Endothelial cell of umbilical vein (primary cell): ENCODE results near the gene HNRNPA2B1. TPM values are rescaled to one million over a fixed set of nuclear protein-coding genes. Genes with fewer than 3 reads are reported as not detected.
A peak's percentile ranks its signal among the peaks of the same experiment; 100 is the strongest.

Source experiments
- BruUV-seq: library from RNA; stranded (reverse); fragments of 400-500 nt; replicated peaks from 2 replicates; lab custom pipeline; 2021; lab: Mats Ljungman, UMichigan
- CTCF ChIA-PET: fragments of 300-600, 350-600 bp; sonication (Branson Sonifier 250); formaldehyde crosslinking; loops from one replicate; lab custom pipeline; 2021; ENCODE audit warnings: antibody characterized with exemption, inconsistent platforms; lab: Charles Lee
- POLR2A ChIA-PET: fragments of 300-600, 350-600 bp; sonication (Branson Sonifier 250); formaldehyde crosslinking; loops from one replicate; lab custom pipeline; 2021; ENCODE audit warnings: antibody characterized with exemption, inconsistent platforms; lab: Charles Lee
- DNase-seq: peaks from one replicate; pipeline ENCODE4 v3.0.0-alpha.2; 2011; ENCODE audit warnings: low read depth, low spot score
- FAIRE-seq: peaks from 2 replicates; lab custom pipeline; 2011; peaks lifted over from hg19 to GRCh38; lab: Jason Lieb, UNC
- H2AFZ ChIP-seq: 2 replicates; pipeline ENCODE4 v1.6.0; 2012; ENCODE audit warnings: low read depth, low read length, control low read depth, inconsistent platforms
- H3K27ac ChIP-seq: 2 replicates; pipeline ENCODE4 v1.5.1; 2011; ENCODE audit warnings: low read depth, mild to moderate bottlenecking, control low read depth, low read length, moderate library complexity; ENCODE audit not compliant: insufficient read depth
- H3K27me3 ChIP-seq, 2 experiments: 2 replicates each; pipeline versions ENCODE4 v1.6.0 to v1.6.1; 2011; ENCODE audit warnings: low read length in 2 of 2, mixed read lengths in 1 of 2; ENCODE audit not compliant: control insufficient read depth in 2 of 2, insufficient read depth in 2 of 2
- H3K36me3 ChIP-seq, 2 experiments: 2 replicates in 1 of 2; 3 replicates in 1 of 2; pipeline ENCODE4 v1.5.1; 2011; ENCODE audit warnings: low read length in 2 of 2, mild to moderate bottlenecking in 1 of 2, moderate library complexity in 1 of 2; ENCODE audit not compliant: control insufficient read depth in 2 of 2, insufficient read depth in 2 of 2; ENCODE audit errors: extremely low read depth in 1 of 2
- H3K4me1 ChIP-seq: 3 replicates; pipeline ENCODE4 v1.5.1; 2011; ENCODE audit warnings: mild to moderate bottlenecking, low read length; ENCODE audit not compliant: control insufficient read depth, insufficient read depth; ENCODE audit errors: extremely low read depth
- H3K4me2 ChIP-seq: 2 replicates; pipeline ENCODE4 v1.6.1; 2011; ENCODE audit warnings: low read length, control low read depth, mixed read lengths; ENCODE audit not compliant: insufficient read depth
- H3K4me3 ChIP-seq, 3 experiments: fragments of 200-600 bp in 1 of 3; sonication (generic), shearing (Covaris generic) in 1 of 3; replicated peaks in 1 of 3; 2 replicates each; pipeline ENCODE4 v1.5.1; 2011 to 2016; ENCODE audit warnings: control low read depth in 3 of 3, low read length in 3 of 3, mild to moderate bottlenecking in 2 of 3, inconsistent platforms in 1 of 3, low read depth in 1 of 3, moderate library complexity in 1 of 3; ENCODE audit not compliant: insufficient read depth in 1 of 3
- H3K79me2 ChIP-seq: 2 replicates; pipeline ENCODE4 v1.6.0; 2012; ENCODE audit warnings: low read length, inconsistent platforms; ENCODE audit not compliant: control insufficient read depth, insufficient read depth
- H3K9ac ChIP-seq: replicated peaks from 2 replicates; pipeline ENCODE3; 2011; ENCODE audit warnings: low read length, control low read depth; ENCODE audit not compliant: insufficient read depth; ENCODE audit errors: extremely low read depth
- H3K9me1 ChIP-seq: replicated peaks from 3 replicates; pipeline ENCODE4 v1.6.0; 2011; ENCODE audit warnings: mild to moderate bottlenecking, low read length; ENCODE audit not compliant: control insufficient read depth, insufficient read depth; ENCODE audit errors: extremely low read depth
- H3K9me3 ChIP-seq: replicated peaks from 2 replicates; pipeline ENCODE4 v1.5.1; 2012; ENCODE audit warnings: low read length, inconsistent platforms; ENCODE audit not compliant: control insufficient read depth, insufficient read depth
- H4K20me1 ChIP-seq: replicated peaks from 2 replicates; pipeline ENCODE3; 2011; ENCODE audit warnings: mild to moderate bottlenecking, low read length; ENCODE audit not compliant: control insufficient read depth, insufficient read depth; ENCODE audit errors: extremely low read depth
- FOS ChIP-seq: IDR thresholded peaks from 2 replicates; pipeline ENCODE4 v1.6.1; 2011; ENCODE audit warnings: mild to moderate bottlenecking, low read length, moderate library complexity, borderline replicate concordance; ENCODE audit not compliant: insufficient read depth
- GATA2 ChIP-seq: IDR thresholded peaks from 2 replicates; pipeline ENCODE4 v1.7.0; 2011; ENCODE audit warnings: low read depth, mild to moderate bottlenecking, moderate library complexity, mixed read lengths, low read length; ENCODE audit not compliant: insufficient read length, insufficient read depth
- MAX ChIP-seq: IDR thresholded peaks from 2 replicates; pipeline ENCODE4 v1.6.1; 2011; ENCODE audit not compliant: insufficient read depth, insufficient read length
- POLR2A ChIP-seq: IDR thresholded peaks from 2 replicates; pipeline ENCODE4 v1.6.1; 2012; ENCODE audit warnings: low read depth, mild to moderate bottlenecking, control low read depth, low read length
- dilution Hi-C: fragments of 300-500 bp; cut with MboI; formaldehyde crosslinking; loops from one replicate; pipeline ENCODE4 v1.15.0; 2019; ENCODE audit warnings: low sequenced_read_pairs; ENCODE audit not compliant: extremely low pct_ligation_motif_present
- intact Hi-C: fragments of 100-400 bp; cut with micrococcal nuclease; formaldehyde crosslinking; loops from one replicate; pipeline ENCODE4 v1.10.0; 2022
- polyA plus RNA-seq, 4 experiments: library from polyadenylated mRNA; depleted of rRNA in 3 of 4; stranded (reverse) in 3 of 4; unstranded in 1 of 4; fragments of >200 nt; gene quantifications; 2 replicates each; pipeline versions ENCODE4 v1.2.1 to v1.2.3, GENCODE V29; 2011 to 2012; ENCODE audit warnings: missing spikeins in 1 of 4
- total RNA-seq: library from RNA; stranded (reverse); gene quantifications from 2 replicates; pipeline ENCODE4 v1.2.3, GENCODE V29; 2021

HNRNPA2B1 gene
- total and polyA plus RNA-seq, 2 donors (not counting 3 experiments of a cell fraction or from before 2014, with no cell fraction given) = 198 to 703 TPM

DNA sequence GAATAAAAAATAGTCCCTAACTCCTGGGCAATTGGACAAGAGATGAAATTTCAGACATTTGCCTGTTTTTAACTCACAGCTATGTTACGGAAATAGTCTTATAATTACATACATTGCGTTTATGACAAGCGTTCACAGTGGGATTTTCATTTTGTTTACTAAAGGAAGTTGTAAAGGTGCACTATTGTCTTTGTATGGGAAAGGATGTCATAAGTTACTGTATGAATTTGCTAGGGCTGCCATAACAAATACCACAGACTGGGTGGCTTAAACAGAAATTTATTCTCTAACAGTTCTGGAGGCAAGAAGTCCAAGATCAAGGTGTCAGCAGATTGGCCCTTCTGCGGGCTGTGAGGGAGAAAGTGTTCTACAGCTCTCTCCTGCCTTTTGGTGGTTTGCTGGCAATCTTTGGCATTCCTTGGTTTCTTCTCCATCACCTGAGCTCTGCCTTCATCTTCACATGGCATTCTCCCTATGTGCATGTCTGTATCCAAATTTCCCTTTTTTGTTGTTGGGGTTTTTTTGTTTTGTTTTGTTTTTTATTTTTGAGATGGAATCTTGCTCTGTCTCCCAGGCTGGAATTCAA is 42.9 kb downstream of the HNRNPA2B1 start:
- Histone ChIP-seq H3K4me3 (no peak overlapping the region), H3K79me2 (peaks cover 78% of the 10 kb centered on the region), H2AFZ (no peak overlapping the region), H3K36me3 (no peaks in the 10 kb centered on the region), H3K27me3 (no peaks in the 10 kb centered on the region), H3K4me2 (peak overlapping the region; percentile 64), H3K9ac (peak overlapping the region; percentile 82), H3K9me3 (no peaks in the 10 kb centered on the region), H4K20me1 (no peaks in the 10 kb centered on the region), H3K4me1 (peaks cover 64% of the 10 kb centered on the region), H3K27ac (peak overlapping the region; percentile 92), H3K9me1 (no peaks in the 10 kb centered on the region)
- dilution Hi-C loops (no loop called here), intact Hi-C loops (loop anchor here (2.0 to 10.0 kb wide), 4 partner anchors 29 to 1000 kb away; partner anchors contain the start of gene HOXA7)
- CTCF ChIA-PET = interaction anchor here (2.5 to 4.1 kb wide), 3 partner anchors 23 to 67 kb away, joined by 7 to 12 read pairs (median 8); no protein-coding TSS in a partner anchor
- DNase-seq = no peak
- peak; percentile 28 for FAIRE-seq
- POLR2A ChIA-PET = interaction anchor here (1.2 kb wide), 1 partner anchor 42 kb away, joined by 3 read pairs; no protein-coding TSS in a partner anchor
- TF ChIP-seq MAX (no peak), FOS (no peak), POLR2A (no peak), GATA2 (no peak)
- BruUV-seq = no TSS peak
